GM21717 (cell line): Measurements from ENCODE around the gene COQ5.

Experiments
- ATAC-seq: cut with Tn5 transposase; IDR thresholded peaks from one replicate; pipeline ENCODE4 v1.9.1; 2021; ENCODE audit warnings: mild to moderate bottlenecking, moderate library complexity; ENCODE audit not compliant: unreplicated experiment

COQ5 gene

GRCh38 chr12:120485961-120486881, 42.7 kb downstream of the COQ5 start:
- no peak for ATAC-seq

GRCh38 chr12:120483621-120484020, 45.3 kb downstream of the COQ5 start:
- no peak for ATAC-seq

- no peak for ATAC-seq
These were observed 47.8 kb downstream of the COQ5 start for GRCh38 chr12:120481022-120481767.

DNA sequence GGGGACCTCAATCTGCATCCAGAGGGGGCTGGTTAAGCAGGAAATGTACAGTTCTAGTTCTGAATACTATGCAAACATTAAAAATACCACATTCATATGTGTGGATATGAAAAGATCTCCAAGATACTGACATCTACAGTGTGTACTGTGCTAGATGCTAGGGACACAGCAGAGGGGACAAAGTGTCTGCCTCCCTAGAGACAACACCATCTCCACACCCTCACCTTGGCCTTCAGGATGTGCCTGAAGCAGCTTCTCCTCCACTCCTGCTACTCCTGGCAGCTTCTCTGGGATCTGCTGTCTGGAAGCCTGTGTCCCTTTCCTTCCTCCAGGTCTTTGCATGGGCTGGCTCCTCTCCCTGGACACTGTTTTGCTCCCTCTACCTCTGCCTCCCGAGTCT, 48.7 kb downstream of the COQ5 start:
- no peak for ATAC-seq

- ATAC-seq, result no peak
These were observed 49.5 kb downstream of the COQ5 start for GRCh38 chr12:120479458-120479857.

DNA sequence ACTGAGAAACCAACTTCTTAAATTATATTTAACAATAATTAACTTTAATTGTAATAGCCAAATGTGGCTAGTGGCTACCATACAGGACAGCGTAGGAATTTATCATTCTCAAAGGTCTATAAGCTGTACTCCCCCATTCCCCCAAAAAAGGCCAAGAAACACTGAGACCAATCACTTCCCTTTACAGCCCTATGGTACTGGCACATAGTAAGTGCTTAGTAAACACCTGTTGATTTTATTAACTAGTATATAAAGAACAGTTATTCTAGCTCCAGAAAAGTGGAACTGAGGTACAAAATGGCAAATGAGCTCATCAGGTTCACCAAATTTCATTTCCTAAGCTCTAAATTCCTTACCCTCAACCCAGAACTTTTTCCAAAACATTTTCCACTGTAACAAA, 53.3 kb downstream of the COQ5 start:
- no peak for ATAC-seq

- ATAC-seq, result no peak
These were observed 54.4 kb downstream of the COQ5 start for GRCh38 chr12:120474616-120474960.

DNA sequence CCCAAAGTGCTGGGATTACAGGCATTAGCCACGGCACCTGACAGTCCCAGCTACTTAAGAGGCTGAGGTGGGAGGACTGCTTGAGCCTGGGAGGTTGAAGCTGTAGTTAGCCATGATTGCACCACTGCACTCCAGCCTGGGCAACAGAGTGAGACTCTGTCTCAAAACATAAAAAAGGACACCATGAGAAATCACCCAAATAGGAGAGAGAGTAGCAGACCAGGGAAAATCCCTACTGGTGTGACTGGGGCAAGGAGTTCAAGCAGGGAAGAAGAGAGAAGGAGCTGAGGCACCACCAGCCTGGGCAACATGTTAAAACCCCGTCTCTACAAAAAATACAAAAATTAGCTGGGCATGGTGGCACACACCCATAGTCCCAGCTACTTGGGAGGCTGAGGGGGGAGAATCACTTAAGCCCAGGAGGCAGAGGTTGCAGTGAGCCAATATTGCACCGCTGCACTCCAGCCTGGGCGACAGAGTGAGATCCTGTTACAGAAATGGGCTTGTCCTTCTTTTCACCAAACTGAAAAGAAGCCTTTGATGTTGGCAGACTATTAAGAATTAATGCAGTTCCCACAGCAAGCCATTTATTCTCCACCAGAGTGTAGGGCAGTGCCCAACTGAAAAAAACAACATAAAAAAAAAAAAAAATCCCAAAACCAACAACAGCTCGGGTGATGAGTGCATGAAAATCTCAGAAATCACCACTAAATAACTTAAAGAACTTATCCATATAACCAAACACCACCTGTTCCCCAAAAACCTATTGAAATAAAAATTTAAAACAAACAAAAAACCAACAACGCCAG, 54.9 kb downstream of the COQ5 start:
- no peak for ATAC-seq

GRCh38 chr12:120472521-120472920, 56.4 kb downstream of the COQ5 start:
- no peak for ATAC-seq

DNA sequence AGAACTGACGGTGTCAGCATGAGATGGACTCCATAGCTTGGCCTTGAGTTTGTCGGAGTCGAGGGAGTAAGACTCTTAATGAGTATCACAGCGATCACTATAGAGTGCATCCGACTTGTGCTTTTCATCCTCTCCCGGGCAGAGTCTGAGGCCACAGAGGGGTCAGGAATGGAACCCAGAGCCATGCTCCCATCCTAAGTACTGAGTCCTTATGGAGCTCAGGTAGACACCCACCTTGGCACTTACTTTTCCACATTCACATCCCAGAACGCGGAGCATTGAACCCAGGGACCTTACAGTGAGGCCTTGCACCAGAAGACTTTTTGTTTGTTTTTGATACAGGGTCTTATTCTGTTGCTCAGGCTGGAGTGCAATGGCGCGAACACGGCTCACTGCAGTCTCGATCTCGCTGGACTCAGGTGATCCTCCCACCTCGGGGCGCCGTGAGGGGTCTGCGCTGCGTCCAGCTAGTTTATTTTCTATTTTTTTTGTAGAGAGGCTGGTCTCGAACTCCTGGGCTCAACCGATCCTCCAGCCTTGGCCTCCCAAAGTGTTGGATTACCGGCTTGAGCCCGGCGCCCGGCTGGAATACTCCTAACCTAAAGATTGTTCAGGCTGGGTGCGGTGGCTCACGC, 58.7 kb downstream of the COQ5 start:
- peak; percentile 12 for ATAC-seq

DNA sequence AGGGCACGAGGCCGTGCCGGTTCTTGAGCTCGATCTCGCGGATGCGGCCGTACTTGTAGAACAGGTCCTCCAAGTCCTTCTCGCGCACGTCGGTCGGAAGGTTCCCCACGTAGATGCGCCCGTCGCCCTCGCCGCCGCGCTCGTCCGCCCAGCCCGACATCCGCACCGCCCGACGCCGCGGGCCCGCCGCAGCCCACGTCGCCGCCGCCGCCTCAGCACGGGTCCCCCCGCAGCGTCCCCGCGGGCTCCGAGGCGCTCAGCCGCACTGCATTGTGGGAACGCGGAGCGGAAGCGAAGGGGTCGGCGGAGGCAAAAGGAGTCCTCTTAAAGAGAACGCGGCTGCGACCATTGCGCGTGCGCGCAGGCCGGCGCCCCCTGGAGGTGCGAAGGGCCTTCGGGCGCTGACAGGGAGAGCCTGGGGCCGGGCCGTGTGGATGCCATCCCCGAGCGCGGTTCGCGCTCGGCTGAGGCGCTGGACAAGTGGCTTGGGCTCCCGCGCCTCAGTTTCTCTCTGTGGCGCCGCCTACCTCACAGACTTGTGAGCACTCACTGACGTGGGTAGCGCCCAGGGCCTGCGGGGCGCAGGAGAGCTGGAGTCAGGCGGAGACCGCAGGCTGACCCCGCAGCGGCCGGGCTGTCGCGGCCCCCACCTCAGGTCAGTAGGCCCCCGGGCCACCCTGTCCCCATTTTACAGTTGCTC, 59.4 kb downstream of the COQ5 start, which contains the start of gene SRSF9:
SRSF9 (minus strand) TSS at position 299 of the 700 bp plus-strand sequence; CDS start at position 160, 139 bp downstream.
- ATAC-seq, result peak; percentile 80

- ATAC-seq, result peak; percentile 27
These were observed 60.0 kb downstream of the COQ5 start for GRCh38 chr12:120468821-120469449.

- peak; percentile 9 for ATAC-seq
These were observed 60.6 kb downstream of the COQ5 start for GRCh38 chr12:120468325-120468820.

GRCh38 chr12:120467439-120467838, 61.5 kb downstream of the COQ5 start:
- ATAC-seq, result no peak

GRCh38 chr12:120466560-120467315, 62.2 kb downstream of the COQ5 start:
- ATAC-seq, result no peak

DNA sequence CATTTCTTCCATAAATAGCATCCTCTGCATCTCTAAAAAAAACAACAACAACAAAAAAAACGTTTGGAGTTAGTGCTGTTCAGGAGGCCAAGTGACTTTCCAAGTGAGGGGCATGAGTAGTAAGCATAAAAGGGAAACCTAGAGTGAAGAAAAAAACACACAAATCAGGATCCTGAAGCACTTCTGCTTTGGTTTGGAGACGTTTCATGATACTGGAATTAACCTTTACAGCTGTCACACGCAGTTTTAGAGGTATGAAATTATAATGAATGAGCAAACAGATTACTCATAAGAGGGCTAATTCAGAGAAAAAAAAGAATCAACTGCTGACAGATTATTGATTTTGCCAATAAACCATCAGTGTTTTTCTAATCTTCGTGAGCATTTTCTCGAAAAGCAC, 63.2 kb downstream of the COQ5 start:
- no peak for ATAC-seq

- no peak for ATAC-seq
These were observed 65.2 kb downstream of the COQ5 start for GRCh38 chr12:120463712-120464111.

GRCh38 chr12:120462099-120462640, 66.8 kb downstream of the COQ5 start:
- ATAC-seq, result no peak
